NOMO-1 treated with DMSO at 0.1 percent for 48 hours (cell line): ENCODE measurements around the gene SEZ6L2.
"Not testable (repeated sequence)": the region's sequence is repeated elsewhere in the genome, so short reads cannot be mapped to it uniquely, and the experiment has no call there.

Experiments
- DNase-seq: peaks from one replicate; lab custom pipeline; 2025; ENCODE audit not compliant: unreplicated experiment; lab: John Stamatoyannopoulos, UW

Gene SEZ6L2

DNA sequence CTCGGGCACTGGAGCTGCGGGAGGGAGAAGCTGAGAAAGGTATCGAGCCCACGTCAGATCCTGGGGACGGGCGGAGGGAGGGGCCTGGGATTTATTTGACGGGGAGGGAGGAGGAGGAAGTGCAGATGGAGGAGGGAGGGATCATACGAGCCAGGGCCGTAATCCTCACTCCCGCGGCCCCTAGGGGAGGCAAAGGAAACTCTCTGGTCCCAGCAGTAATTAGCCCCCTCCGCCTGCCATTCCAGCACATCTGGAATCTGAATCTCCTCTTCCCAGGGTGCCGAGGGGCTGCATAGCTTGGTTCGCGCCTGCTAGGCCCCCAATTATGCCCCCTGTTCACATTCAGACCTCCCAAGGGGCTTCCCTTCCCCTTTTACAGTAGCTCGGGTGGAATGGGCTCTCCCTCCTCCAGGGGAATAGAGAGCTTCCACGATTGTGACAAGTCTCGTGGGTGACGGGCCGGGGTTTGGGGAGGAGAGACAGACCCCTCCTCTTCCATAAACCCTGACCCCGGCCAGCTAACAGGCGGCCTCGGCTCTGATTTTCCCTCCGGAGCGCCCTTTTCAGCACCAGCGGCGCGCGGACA, at the start of gene SEZ6L2:
Gene SEZ6L2, minus strand, starts transcription at position 35 of the 586 bp plus-strand sequence. CDS start 531 bp downstream, outside the sequence.
- peak; percentile 71 for DNase-seq

DNA sequence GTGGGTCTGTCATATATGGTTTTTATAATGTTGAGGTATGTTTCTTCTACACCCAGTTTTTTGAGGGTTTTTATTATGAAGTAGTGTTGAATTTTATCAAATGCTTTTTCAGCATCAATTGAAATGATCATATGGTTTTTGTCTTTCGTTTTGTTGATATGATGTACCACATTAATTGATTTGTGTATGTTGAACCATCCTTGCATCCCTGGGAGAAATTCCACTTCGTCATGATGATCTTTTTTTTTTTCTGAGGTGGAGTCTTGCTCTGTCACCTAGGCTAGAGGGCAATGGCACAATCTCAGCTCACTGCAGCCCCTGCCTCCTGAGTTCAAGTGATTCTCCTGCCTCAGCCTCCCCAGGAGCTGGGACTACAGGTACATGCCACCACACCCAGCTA, 48.5 kb upstream of the SEZ6L2 start:
- DNase-seq: no peak

DNA sequence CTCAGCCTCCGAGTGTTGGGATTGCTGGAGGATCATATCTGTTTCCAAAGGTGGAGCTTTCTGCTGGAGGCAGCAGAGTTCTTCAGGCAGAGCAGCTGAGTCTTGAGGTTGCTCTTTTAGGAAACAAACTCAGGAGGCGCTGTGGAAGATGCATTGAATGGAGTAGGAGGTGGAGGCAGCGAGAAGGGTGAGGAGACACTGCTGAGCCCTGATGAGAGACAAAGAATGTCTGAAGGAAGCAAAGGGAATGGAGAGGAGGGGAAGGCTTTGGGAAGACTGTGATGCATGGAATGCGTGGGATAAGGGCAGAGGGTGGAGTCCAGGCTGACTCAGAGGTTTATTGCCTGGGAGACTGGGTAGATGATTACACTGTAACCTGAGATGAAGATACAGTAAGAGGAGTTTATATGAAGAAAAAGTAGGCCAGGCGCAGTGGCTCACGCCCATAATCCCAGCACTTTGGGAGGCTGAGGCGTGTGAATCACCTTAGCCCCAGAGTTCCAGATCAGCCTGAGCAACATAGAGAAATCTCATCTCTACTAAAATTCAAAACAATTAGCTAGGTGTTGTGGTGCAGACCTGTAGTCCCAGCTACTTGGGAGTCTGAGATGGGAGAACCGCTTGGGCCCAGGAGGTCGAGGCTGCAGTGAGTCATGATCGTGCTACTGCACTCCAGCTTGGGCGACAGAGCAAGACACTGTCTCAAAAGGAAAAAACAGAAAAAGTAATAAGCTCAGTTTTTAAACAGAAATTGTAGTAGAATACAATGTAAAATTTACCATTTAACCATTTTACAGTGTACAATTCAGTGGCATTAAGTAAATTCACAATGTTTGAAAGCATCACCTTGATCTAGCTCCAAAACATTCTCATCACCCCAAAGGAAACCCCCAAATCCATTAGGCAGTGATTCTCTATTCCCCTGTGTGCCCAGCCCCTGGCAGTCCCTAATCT, 44.8 kb upstream of the SEZ6L2 start:
- no peak for DNase-seq

DNA sequence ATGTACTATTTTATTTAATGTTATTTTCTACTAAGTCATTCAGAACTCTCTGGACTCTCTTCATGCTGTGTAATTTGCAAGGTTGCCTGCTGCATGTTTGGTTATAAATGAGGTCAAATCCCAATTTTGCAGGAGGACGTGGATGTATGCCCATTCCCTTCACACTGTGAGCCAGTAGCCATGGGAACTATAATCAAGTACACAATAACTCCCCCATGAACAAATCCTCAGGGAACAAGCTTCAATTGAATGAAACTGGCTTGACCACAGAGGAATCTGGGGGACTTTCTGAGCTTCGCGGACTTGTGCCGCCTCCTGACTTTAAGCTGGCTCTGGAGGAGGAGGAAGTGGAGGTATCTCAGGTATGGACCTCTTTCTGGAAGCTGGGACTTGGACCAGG, 41.3 kb upstream of the SEZ6L2 start:
- no peak for DNase-seq

DNA sequence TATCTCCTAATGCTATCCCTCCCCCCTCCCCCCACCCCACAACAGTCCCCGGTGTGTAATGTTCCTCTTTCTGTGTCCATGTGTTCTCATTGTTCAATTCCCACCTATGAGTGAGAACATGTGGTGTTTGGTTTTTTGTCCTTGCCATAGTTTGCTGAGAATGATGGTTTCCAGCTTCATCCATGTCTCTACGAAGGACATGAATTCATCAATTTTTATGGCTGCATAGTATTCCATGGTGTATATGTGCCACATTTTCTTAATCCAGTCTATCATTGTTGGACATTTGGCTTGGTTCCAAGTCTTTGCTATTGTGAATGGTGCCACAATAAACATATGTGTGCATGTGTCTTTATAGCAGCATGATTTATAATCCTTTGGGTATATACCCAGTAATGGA, 32.4 kb upstream of the SEZ6L2 start:
- not testable (repeated sequence) for DNase-seq

DNA sequence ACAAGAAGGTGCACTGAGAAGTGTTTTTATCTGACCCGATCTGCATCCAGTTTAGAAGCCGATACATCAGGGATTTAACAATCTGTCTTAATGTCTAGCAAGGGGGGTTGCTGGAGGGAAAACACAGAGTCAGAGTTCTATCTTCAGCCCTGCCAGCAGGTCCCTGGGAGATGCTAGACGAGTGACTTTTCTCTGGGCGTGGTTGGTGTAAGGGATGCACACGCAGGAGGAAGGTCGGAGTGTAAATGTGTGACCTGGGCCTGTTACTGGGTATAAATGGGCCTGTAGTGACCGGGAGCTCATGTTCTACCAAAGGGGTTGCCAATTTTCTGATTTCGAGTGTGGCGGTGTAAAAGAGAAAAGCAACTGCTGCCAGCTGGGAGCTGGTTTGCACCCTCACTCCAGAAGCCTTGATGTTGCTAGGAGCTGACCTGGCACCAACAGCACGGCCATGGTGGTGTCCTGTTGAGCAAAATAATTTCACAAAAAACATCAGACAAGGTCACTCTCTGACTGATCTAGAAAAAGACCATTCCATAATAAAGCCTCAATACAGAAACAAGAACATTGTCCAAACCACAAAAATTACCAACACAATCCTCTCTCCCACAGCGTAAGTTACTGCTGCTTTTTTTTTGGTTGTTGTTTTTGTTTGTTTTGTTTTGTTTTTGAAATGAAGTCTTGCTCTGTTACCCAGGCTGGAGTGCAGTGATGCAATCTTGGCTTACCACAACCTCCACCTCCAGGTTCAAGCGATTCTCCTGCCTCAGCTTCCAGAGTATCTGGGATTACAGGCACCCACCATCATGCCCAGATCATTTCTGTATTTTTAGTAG, 27.9 kb upstream of the SEZ6L2 start:
- no peak for DNase-seq

DNA sequence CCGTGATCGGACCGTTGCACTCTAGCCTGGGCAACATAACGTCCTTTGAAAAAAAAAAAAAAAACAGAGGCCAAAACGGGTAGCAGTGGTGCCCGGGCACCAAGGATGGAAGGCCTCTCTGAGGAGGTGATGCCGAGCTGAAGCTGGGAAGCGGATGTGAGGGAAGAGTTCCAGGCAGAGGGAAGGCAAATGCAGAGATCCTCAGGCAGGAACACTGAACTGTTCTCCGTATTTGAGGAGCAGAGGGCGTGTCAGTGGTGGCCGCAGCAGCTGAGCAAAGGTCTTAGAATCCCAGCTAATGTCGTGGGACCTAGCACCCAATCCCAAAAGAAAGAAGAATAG, 27.3 kb upstream of the SEZ6L2 start:
- no peak for DNase-seq

DNA sequence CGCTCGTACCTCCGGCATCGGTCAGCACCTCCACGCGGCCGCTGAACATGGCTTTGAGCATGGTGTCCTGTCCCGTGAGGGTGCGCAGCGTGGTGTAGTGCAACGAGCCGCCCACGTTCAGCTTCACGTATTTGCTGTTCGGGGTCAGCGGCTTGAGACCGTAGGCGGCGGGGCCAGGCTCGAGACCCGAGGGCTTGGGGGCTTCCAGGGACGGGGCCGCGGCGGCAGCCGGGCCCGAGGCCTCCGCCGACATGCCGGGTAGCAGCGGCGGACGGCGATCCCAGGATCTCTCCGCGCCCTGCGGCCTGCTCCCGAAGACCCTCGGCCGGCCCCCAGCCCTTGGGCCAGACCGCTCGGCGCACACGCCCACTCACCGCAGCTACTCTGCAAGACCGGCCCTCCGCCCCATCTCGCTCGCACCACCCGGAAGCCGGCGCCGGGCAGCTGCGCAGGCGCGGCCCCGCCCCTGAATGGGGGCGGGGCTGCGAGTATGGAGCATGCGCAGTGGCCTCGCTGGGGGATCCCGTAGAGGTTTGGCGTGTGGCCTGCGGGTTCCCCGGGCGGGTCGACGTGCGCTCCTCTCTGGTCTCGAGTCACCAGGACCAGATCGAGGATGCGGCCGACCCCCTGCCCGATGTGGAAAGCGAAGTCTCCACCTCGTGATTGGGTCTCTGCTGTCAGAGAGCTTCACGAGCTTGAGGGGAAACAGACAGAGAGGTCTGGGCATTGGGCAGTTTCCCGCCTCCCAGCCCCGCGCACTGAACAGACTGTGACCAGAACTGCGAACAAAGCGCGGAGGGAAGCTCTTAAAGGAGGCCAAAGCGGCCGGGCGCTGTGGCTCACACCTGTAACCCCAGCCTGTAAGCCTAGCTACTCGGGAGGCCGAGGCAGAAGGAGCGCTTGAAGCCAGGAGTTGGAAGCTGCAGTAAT, 26.7 kb upstream of the SEZ6L2 start, which contains the start of gene KCTD13:
Gene KCTD13, minus strand, starts transcription at position 446 of the 930 bp plus-strand sequence. Its CDS starts 193 bp downstream, at position 253.
- DNase-seq: peak; percentile 79

DNA sequence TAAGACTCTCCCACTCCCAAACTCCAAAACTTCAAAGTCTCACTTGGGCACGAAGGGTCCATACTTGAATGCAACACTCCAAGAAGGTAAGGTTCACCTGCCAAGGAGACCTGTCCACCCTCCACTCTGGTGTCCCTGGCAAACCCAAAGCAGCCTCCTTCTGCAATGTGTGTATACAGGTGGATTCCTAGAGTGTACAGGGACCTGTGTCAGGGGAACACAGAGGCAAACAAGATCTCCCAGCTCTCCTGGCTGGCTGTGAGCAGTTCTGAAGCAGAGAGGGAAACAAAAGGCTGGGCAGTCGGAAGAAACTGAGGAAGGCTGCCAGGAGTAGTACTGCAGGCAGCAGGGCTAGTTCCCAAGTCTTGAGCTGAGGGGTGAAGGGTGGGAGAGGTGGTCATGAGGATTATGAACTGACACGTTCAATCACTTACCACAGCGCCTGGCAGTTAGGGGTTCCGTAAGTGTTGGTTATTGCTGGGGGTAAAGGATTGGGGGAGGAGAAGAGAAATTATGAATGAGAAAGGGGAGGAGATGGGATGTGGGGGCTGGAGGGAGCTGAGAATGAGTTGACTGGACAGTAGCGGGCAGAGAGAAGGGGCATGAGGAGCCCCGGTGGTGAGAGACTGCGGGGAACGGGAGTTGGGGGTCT, 25.9 kb upstream of the SEZ6L2 start:
- DNase-seq: no peak

DNA sequence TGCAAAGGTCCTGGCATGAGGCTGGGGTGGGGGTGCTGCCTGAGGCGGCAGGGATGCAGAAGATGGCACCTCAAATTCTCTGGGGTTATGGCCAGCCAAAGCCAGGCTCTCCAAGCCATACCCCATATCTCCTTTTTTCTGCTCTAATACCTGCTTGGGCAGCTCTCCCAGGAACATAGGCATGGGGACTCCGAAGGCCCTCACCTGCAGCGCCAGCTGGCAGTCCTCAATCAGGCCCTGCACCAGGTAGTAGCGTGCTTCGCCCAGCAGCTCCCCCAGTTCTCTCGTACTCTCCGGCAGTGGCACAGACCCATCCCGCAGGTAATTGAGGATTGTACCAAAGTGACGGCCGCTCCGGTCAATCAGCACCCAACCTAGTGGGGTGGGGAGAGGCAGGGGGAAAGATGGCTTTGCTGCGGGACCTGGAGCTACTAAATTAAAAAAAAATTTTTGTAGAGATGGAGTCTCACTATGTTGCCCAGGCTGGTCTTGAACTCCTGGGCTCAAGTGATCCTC, 23.7 kb upstream of the SEZ6L2 start:
- DNase-seq: no peak

DNA sequence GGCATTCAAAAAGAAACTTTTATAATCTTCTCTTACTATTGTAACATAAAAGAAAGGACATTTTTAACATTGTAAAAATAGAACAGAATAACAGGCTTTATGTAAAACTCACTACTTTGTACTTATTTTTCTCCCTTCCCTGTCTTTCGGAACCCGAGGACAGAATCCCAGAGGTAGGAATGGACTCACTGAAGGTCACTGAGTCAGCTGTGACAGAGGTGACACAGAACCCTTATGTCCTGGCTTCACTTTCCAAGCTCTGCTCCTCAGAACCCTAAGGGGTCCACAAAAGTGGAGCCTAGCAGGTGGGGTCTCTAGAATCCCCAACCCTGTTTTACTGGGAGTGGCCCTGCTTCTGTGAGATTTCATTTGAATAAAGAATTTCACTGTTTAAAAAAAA, 23.0 kb upstream of the SEZ6L2 start:
- no peak for DNase-seq

DNA sequence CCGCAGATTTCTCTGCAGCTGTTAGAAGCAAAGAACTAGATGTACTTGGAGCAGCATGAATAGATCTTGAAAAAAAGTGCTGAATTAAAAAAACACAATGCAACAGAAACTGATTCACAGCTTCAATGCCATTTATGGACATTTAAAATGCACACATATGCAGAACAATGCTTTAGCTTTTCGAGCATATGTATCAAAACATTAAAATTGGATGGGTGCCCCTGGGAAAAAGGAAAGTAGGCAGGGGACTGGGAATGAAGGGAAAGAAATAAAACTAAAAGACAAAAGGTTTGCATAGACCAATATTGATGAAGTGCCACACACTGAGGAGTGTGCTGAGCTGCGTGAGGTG, 21.7 kb upstream of the SEZ6L2 start:
- DNase-seq: no peak

DNA sequence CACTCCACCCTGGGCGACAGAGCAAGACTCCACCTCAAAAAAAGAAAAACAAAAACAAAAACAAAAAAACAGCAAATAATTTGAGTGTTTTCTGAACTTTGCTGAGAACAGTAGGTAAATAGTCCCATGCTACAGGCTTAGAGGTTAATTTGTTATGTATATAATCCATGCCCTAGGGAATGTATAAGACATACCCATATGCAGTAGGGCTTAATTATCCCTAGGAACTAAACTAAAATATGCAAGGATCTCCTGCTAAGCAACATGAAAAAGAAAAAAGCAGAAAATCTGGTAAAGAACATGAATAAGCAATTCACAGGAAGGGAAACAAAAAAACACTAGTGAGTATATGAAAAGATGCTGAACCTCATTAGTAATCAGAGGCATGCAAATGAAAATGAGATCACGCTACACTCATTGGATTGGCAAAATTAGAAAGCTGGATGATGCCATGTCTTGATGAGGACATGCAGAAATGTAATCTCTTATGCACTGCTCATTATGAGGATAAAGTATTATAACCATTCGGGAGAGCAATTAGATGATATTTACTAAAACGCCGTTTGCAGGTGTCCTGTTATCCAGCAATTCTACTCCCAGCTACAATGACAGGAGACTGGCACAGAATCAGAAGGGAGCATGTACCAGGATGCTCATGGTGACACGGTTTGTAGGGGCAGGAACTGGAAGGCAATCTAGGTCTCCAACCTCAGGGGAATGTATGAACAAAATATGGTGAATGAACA, 21.1 kb upstream of the SEZ6L2 start:
- no peak for DNase-seq

DNA sequence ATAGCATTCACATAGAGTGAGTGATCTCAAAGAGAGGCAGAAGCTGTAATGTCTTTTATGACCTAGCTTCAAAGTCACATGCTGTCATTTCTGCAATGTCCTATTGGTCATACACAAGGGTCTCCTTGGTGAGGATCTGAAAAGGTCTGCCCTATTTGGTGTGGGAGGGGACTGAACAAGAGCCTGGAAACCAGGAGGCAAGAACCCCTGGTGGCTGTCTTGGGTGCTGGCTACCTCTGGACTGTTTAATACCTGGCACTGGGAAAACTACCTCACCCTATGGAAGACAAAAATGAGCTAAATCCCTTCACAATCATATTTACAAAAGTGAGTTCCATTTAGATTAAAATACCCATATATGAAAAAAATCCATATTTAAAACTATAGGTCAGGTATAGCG, 17.6 kb upstream of the SEZ6L2 start:
- DNase-seq: no peak

DNA sequence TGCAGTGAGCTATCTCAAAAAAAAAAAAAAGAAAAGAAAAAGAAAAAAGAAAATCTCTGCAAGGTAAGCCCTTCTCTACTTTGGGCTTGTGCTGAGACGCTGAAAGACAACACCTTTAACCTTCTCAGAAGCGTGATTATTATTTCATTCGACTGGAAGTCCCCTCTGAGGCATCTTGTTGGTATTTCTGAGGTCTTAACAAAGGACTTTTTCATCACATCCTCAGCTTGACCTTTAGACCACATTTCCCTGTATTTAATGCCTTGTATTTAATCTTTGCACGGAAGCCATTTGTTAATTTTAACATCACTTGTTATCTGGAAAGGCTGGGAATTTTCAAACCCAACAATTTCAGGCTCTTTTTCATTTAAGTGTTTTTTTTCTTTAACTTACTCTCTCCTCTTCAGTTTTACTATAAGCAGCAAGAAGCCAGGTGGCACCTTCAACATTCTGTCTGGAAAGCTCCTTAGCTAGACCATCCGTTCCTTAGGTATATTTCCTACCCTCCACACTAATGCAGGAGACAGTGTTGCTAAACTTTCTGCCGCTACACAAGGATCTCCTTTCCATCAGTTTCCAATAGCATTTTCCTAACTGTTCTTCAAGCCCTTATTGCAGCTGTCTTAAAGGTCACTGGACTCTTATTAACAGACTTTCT, 16.4 kb upstream of the SEZ6L2 start:
- DNase-seq: no peak

DNA sequence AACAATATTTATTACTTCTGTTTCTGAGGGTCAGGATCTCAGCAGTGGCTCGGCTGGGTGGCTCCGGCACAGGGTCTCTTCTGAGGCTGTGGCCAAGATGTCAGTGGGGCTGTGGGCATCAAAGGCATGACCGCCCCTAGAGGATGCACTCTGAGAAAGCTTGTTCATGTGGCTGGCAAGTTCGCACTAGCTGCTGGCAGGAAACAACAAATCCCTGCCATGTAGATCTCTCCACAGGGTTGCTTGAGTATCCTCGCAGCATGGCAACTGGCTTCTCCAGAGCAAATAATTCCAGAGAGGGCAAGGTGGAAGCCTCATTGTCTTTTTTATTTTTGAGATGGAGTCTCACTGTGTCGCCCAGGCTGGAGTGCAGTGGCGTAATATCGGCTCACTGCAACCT, 14.2 kb upstream of the SEZ6L2 start:
- no peak for DNase-seq

DNA sequence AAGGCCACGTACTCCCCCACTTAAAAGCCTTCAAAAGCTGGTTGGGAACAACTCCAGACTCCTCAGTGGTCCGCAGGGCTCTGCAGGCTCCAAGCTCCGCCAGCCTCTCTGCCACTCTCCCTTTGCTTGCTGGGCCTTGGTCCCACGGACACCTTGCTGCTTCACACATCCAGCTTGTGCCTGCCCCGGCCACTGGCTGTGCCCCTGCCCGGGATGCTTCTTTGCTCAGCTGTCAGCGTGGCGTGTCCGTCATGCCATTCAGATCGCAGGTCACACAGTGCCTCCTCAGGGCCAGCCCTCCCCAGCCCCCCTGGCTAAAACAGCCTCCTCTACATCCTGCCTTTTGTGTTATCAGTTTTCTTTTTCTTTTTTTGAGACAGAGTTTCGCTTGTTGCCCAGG, 12.7 kb upstream of the SEZ6L2 start:
- DNase-seq: no peak

DNA sequence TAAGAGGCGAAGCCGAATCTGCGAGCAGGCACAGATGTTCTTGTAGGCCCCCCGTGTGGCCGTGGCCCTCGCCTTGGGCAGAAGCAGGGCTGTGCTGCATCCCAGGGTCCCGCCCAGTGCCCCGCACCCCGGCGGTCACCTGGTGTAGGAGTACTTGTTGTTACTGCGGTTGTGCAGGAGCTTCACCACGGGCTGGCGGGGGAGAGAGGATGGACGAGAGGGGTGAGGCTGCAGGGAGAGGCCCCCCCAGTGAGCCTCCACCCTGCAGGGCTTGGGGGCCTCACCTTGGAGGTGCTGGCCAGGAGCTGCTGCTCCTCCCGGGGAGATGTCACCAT, 12.3 kb upstream of the SEZ6L2 start:
- DNase-seq: no peak
